Caki2 (cell line): ENCODE measurements around the gene GUK1. TPM values are rescaled to one million over a fixed set of nuclear protein-coding genes. Genes with fewer than 3 reads are reported as not detected.

Experiments used
- DNase-seq: peaks from one replicate; pipeline ENCODE4 v3.0.0-alpha.2; 2015; ENCODE audit warnings: low read depth
- in situ Hi-C: cut with HindIII; loops from 2 replicates; pipeline ENCODE4 v1.10.0; 2016; ENCODE audit warnings: low sequenced_read_pairs, low pct_unique_long_range_greater_than_20kb, mixed read lengths
- total RNA-seq: library from RNA; depleted of rRNA; stranded (reverse); fragments of >200 nt; shearing (Covaris generic); gene quantifications from 2 replicates; pipeline ENCODE4 v1.2.3, GENCODE V29; 2014; ENCODE audit warnings: low replicate concordance

Gene GUK1
- total RNA-seq, 1 experiment from 2014 or later, result 331 TPM

GRCh38 chr1:228120351-228120750 is 19.7 kb upstream of the GUK1 start:
- no peak for DNase-seq
- in situ Hi-C loops, result no loop called here

DNA sequence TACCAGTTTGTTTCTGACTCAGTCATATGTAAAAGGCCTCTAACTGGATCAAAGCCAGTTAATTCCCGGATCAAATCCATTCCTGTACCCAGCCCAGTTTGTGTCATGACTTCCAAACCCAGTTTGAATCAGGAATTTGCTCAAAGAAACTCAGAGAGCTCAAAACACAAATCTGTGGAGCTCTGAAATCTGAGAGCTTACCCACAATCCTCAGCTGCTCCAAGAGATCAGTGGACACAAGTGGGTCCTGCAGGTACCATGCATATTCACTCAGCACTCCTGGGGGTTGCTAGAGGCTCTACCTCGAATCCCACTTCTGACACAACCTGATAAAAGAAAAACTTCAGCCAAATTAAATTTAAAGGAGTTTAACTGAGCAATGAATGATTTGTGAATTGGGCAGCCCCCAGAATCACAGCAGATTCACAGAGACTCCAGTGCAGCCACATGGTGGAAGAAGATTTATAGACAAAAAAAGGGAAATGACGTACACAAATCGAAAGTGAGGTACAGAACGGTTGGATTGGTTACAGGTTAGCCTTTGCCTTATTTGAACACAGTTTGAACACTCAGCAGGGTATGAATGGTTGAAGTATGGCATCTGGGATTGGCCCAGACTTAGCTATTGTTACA is 19.1 kb upstream of the GUK1 start:
- DNase-seq, result no peak
- in situ Hi-C loops, result no loop called here

DNA sequence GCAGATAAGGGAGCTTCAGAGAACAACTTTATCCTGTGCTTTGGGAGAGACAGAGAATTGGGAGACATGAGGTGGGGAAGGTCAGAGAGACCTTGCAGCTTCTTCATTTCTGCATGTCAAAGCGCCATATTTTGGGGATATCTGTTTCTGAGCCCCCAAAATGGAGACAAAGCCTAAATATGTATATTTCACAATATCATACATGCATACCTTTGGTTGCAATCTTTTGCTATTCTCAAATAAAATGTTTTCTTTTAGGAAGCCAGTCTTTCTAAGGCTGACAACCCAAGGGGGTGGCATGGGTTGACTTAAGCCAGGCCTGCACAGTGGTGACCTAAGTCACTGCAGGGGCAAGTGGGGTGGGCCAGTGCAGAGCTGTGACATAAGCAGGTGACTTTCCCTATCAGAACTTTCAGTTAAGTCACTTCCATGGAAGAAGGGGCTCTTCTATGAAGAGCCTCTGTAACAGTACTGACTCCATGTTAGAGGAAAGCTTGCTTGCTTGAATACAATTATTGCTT is 17.1 kb upstream of the GUK1 start:
- no peak for DNase-seq
- in situ Hi-C loops, result no loop called here

- DNase-seq, result no peak
- in situ Hi-C loops, result no loop called here
Observed at GRCh38 chr1:228123505-228123904, 16.6 kb upstream of the GUK1 start.

GRCh38 chr1:228125185-228125584 is 14.9 kb upstream of the GUK1 start:
- no peak for DNase-seq
- in situ Hi-C loops, result no loop called here

DNA sequence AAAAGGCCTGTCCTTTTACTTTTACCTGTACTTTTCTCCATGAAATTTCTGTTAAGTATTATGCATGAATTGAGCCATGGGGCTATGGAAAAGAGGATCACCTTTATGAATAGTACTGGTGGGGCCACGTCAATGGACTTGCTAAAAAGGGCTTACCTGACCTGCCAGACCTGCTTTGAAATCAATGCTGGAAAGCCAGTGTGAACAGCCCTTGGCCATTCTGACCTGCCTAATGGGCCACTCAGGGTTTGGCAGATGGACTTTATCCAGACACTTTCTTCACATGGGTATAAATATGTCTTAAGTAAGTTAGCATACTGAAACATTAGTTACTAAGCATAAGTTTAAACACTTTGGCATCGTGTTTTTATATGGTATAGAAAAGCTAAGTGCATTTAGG is 8.3 kb upstream of the GUK1 start:
- in situ Hi-C loops, result no loop called here
- no peak for DNase-seq

DNA sequence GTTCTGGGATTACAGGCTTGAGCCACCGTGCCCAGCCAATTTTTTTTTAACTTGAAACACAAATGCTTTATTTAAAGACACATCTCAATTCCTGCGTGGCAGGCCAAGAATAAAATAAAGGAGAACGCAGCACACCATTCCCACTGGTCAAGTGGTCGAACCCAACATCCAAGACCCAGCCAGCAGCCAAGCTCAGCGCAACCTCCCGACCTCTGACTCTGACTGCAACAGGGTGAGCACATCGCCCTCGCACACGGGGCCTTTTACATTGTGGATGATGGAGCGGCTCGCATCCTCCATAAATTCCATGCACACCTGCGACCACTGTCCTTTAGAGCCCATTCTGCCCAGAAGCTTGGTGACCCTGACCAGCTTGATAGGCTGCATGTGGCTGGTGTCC is 5.5 kb upstream of the GUK1 start:
- in situ Hi-C loops, result no loop called here
- DNase-seq, result no peak

DNA sequence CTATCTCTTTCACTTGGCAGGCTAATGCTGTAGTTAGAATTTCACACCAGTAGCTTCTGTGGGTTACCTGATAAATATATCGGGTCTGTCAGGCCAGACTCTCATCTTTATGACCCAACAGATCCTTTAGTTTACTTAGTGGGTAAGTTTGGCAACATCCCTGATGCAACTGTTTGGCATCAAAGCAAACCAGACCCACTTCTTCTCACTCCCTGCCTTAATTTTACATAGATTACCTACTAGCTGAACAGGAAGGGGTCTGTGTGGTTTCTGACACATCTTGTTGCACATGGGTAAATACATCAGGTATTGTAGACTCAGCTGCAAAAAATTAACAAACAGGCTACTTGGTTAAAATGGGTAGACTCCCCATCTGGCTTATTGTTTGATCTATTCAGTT is 3.2 kb upstream of the GUK1 start:
- DNase-seq, result no peak
- in situ Hi-C loops, result no loop called here

DNA sequence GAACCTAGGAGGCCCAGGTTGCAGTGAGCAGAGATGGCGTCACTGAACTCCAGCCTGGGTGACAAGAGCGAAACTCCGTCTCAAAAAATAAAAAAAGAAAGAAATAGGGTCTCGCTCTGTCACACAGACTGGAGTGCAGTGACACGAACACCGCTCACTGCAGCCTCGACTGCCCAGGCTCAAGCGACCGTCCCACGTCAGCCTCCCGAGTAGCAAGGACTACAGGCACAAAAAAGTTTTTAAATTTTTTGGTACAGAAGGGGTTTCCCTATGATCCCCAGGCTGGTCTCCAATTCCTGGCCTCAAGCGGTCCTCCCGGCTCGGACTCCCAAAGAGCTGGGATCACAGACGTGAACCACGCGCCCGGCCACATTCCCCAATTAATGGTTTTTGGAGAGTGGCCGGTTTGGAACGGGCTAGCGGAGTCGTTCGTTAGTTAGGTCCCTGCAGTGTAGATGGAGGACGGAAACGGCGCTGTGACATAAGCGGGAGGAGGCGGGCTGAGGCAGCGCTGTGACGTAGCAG is 611 bp upstream of the GUK1 start:
- in situ Hi-C loops, result no loop called here
- no peak for DNase-seq

DNA sequence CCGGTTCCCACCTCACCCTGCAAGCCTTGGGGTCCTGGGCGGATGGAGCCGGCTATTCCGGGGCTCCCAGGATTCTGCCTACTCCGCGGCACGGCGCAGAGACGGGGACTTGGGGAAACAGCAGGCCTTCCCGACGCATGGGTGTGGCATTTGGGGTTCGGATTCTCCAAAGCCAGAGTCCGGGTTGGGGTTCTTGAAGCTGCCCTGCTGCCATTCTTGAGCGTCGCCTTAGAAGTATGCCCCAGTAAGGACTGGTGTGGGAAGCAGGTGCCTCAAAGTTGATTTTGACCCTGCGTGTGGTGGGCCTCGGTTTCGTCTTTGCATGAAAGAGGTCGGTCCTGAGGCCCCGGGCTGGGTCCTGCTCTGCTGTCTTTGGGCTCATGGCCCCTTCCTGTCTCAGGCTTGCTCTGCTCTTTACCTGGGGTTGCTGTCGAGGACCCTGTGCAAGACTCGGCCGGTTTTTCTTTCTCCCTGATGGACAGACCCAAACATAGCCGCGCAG is 696 bp downstream of the GUK1 start:
- DNase-seq, result peak; percentile 17
- in situ Hi-C loops, result no loop called here

DNA sequence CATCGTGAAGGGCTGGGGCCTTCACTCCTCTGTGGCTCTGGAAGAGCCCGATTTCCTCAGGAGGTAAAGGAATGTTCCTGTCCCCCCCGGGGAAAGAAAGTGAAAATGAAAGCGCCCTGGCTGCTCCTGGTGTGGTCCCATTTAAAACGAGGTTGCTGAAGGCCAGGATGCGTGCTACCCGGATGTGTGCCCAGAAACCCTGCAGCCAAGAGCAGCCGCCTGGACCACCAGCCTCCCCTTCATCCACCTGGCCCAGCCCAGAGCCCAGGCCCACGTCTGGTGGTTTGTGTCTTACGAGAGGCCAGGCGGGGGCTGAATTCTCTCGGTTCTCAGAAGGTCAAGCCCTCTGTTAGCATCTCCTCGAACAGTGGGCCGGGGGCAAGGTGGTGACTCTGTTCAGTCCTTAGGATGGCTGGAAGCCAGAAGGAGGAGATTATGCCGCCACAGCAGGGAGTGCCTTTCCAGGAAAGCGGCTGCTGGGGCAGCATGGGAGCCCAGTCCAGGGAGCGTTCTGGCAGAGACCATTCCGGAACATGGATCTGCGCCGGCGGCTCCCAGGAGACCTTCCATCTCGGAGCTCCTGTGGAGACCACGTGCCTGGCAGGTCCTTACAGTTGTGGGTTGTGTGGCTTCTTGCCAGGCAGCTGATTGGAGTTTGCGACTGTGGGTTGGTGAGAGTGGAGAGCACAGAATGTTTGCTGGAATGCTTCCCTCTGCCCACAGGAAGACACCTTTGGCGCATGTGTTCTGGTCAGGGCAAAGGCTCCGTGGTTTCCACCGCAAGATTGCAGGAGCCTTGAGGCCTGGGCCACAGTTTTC is 1.4 kb downstream of the GUK1 start:
- DNase-seq, result no peak
- in situ Hi-C loops, result no loop called here

DNA sequence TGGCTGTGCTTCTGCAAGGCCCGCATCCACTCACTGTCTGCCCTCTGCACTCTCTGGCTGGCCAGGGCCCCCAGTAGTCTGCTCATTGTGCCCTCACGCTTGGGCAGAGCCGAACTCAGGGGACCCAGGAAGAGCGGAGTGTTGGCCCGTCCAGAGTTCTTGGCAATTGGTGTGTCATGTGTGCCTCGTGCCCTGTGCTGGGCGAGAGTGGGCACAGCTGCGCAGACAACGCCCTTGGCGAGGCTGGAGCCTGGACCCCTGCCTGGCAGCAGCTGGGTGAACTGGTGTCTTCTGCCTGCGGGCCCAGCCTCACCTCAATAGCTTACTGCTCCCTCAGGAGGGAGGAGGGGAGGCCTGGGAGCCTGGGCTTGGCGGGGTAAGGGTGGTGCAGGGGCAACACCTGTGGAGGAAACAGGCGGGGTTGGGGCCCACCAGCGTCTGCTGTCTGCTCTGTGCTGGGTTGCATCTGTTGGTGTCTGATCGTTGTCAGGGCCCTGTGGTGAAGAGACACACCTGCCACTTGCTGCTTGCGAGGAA is 2.1 kb downstream of the GUK1 start:
- DNase-seq, result no peak
- in situ Hi-C loops, result no loop called here

DNA sequence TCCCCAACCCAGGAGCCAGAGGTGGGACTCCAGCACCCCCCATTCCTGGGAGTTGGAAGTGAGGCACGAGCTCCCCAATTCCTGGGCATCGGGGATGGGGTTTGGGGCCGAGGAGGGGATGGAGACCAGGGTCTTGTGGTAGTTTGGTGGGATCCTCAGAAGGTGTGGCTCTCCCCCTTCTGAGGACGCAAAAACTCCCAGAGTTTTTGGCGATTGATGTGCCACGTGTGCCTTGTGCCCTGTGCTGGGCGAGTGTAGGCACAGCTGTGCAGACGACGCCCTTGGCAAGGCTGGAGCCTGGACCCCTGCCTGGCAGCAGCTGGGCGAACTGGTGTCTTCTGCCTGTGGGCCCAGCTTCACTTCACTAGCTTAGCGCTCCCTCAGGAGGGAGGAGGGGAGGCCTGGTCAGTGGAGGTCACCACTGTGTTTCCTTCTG is 2.6 kb downstream of the GUK1 start:
- no peak for DNase-seq
- in situ Hi-C loops, result no loop called here

DNA sequence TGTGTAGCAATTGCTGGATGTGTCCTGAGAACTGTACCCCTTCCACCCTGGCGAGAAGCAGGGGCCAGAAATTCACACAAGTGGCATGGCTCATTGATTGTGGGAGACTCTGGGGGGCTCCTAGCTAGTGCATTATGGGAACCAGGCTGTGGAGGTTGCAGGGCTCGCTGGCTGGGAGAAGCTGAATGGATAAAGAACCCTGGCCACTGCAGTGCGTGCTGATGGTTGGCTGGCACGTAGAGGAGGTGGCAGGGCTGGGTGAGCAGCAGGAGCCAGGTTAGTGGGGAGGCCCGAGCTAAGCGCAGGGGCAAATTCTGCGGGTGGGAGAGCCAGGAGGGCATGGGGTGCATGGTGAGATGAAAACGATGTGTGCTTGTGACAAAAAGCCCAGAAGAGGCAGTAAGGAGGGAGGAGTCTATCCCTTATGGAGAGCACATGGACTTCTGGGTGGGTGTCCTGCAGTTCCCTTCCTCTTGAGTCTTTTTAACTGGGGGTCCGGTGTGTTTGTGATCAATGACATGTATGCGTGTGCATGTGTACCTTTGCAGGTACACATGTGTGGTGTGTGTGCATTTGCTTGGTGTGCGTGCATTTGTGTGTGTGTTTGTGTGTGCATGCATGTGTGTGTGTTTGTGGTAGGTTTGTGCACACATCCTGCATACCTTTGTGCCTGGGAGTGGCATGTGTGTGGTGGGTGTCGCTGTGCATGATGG is 3.6 kb downstream of the GUK1 start:
- DNase-seq, result no peak
- in situ Hi-C loops, result no loop called here

GRCh38 chr1:228144193-228144992 is 4.3 kb downstream of the GUK1 start:
- in situ Hi-C loops, result no loop called here
- no peak for DNase-seq

GRCh38 chr1:228144993-228145343 is 4.9 kb downstream of the GUK1 start:
- in situ Hi-C loops, result no loop called here
- no peak for DNase-seq

DNA sequence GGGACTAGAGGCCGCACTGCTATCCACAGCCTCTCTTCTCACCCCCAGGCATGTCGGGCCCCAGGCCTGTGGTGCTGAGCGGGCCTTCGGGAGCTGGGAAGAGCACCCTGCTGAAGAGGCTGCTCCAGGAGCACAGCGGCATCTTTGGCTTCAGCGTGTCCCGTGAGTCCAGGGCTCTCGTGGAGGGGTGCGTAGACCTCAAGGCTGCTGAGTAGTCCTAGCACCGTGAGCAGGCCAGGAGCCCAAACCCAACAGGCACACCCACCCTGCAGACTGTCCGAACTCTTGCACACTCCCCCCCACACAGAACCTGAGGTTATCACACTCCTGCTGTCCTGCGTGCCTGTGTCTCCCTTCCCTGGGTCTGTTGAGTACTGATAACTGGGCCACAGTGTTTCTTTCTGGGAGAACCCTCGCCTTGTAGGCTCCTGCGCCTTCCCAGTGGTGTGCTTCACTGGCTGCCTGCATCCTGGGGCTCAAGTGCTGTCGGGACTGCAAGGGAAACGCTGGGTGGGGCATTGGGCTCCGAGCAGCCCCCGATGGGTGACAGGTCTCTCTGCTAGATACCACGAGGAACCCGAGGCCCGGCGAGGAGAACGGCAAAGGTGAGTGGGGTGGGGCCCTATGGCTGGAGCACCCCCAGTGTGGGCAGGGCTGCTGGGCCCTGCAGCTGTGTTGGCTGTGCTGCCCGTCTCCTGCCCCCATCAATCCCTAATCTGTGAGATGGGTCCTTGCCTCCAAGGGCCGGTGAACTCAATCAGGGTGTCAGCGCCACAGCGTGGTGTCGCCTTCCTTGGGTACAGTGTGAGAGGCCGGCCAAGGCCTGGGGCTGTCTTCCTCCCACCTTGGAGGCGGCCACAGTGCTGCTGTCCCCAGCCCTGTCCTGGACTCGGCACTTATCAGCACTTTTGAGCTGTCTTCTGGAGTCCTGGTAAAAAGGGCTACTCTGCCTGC is 5.7 kb downstream of the GUK1 start:
- no peak for DNase-seq
- in situ Hi-C loops, result no loop called here
